OCI-LY7 (cell line): ENCODE data around the gene LRRC26. TPM values are rescaled to one million over a fixed set of nuclear protein-coding genes. Genes with fewer than 3 reads are reported as not detected.

Experiments
- BruUV-seq: library from RNA; stranded (reverse); fragments of 400-500 nt; replicated peaks from 2 replicates; lab custom pipeline; 2021; lab: Mats Ljungman, UMichigan
- CTCF ChIA-PET: fragments of 300-600 bp; sonication (Branson Sonifier 250); formaldehyde crosslinking; loops from one replicate; lab custom pipeline; 2022; ENCODE audit warnings: antibody characterized with exemption; ENCODE audit not compliant: unreplicated experiment; lab: Charles Lee
- POLR2A ChIA-PET: fragments of 300-600 bp; sonication (Branson Sonifier 250); formaldehyde crosslinking; loops from one replicate; lab custom pipeline; 2022; ENCODE audit warnings: antibody characterized with exemption; lab: Charles Lee
- DNase-seq: peaks from one replicate; pipeline ENCODE4 v3.0.0-alpha.2; 2015; ENCODE audit warnings: low spot score
- H2AFZ ChIP-seq: fragments of 200-600 bp; sonication (generic), shearing (Covaris generic); 2 replicates; pipeline ENCODE4 v1.6.1; 2014; ENCODE audit warnings: mild to moderate bottlenecking, antibody characterized with exemption, low read length, moderate library complexity
- H3K27ac ChIP-seq: fragments of 200-600 bp; sonication (generic); 2 replicates; pipeline ENCODE4 v1.5.1; 2014; ENCODE audit warnings: mixed run types, low read depth, mild to moderate bottlenecking, moderate library complexity, low read length, inconsistent platforms; ENCODE audit not compliant: poor library complexity, severe bottlenecking
- H3K36me3 ChIP-seq: fragments of 200-600 bp; sonication (generic); 2 replicates; pipeline ENCODE4 v1.6.1; 2014; ENCODE audit warnings: mild to moderate bottlenecking, antibody characterized with exemption, low read length, moderate library complexity, mixed read lengths; ENCODE audit not compliant: insufficient read depth
- H3K4me1 ChIP-seq: fragments of 200-600 bp; sonication (generic); 2 replicates; pipeline ENCODE4 v1.5.1; 2014; ENCODE audit warnings: mild to moderate bottlenecking, low read length; ENCODE audit not compliant: insufficient read depth, poor library complexity, severe bottlenecking
- H3K4me2 ChIP-seq: fragments of 200-600 bp; sonication (generic); 2 replicates; pipeline ENCODE4 v1.6.1; 2014; ENCODE audit warnings: mild to moderate bottlenecking, low read length
- H3K4me3 ChIP-seq: fragments of 200-600 bp; sonication (generic); 2 replicates; pipeline ENCODE4 v1.5.1; 2014; ENCODE audit warnings: mild to moderate bottlenecking, low read depth, low read length; ENCODE audit not compliant: poor library complexity, severe bottlenecking
- H3K79me2 ChIP-seq: fragments of 200-600 bp; sonication (generic); 2 replicates; pipeline ENCODE4 v1.6.1; 2016; ENCODE audit warnings: low read depth, mild to moderate bottlenecking, low read length, moderate library complexity, mixed read lengths; ENCODE audit not compliant: insufficient read depth
- H3K9me2 ChIP-seq: fragments of 200-600 bp; sonication (generic); 2 replicates; pipeline ENCODE4 v1.6.1; 2016; ENCODE audit warnings: mild to moderate bottlenecking, low read length, mixed read lengths; ENCODE audit not compliant: insufficient read depth
- H3K9me3 ChIP-seq: fragments of 200-600 bp; sonication (generic); 2 replicates; pipeline ENCODE4 v1.6.1; 2014; ENCODE audit warnings: mild to moderate bottlenecking, mixed run types, low read length, mixed read lengths
- H4K20me1 ChIP-seq: fragments of 200-600 bp; sonication (generic); 2 replicates; pipeline ENCODE4 v1.6.1; 2014; ENCODE audit warnings: mild to moderate bottlenecking, antibody characterized with exemption, low read length, moderate library complexity, mixed read lengths; ENCODE audit not compliant: insufficient read depth
- EZH2phosphoT487 ChIP-seq: fragments of 200-600 bp; sonication (generic); IDR thresholded peaks from 2 replicates; pipeline ENCODE4 v1.6.1; 2018; ENCODE audit warnings: low read depth, borderline replicate concordance, mild to moderate bottlenecking, mixed run types, antibody characterized with exemption, low read length, moderate library complexity, mixed read lengths
- intact Hi-C: fragments of 100-400 bp; cut with micrococcal nuclease; formaldehyde crosslinking; loops from one replicate; pipeline ENCODE4 v1.10.0; 2022; ENCODE audit not compliant: unreplicated experiment
- total RNA-seq, 2 experiments: library from RNA; depleted of rRNA in 1 of 2; stranded (reverse); fragments of >200 nt in 1 of 2; shearing (Covaris generic) in 1 of 2; gene quantifications; 2 replicates each; pipeline ENCODE4 v1.2.3, GENCODE V29; 2014 to 2022
- TF ChIP-seq, protein P1 (sequence below): fragments of 200-600 bp; sonication (generic); conservative IDR thresholded peaks from 2 replicates; pipeline ENCODE4 v1.5.1; 2014; ENCODE audit warnings: mild to moderate bottlenecking, antibody characterized with exemption, low read length, moderate library complexity, mixed read lengths

The LRRC26 gene
- total RNA-seq, 2 experiments from 2014 or later = not detected

DNA sequence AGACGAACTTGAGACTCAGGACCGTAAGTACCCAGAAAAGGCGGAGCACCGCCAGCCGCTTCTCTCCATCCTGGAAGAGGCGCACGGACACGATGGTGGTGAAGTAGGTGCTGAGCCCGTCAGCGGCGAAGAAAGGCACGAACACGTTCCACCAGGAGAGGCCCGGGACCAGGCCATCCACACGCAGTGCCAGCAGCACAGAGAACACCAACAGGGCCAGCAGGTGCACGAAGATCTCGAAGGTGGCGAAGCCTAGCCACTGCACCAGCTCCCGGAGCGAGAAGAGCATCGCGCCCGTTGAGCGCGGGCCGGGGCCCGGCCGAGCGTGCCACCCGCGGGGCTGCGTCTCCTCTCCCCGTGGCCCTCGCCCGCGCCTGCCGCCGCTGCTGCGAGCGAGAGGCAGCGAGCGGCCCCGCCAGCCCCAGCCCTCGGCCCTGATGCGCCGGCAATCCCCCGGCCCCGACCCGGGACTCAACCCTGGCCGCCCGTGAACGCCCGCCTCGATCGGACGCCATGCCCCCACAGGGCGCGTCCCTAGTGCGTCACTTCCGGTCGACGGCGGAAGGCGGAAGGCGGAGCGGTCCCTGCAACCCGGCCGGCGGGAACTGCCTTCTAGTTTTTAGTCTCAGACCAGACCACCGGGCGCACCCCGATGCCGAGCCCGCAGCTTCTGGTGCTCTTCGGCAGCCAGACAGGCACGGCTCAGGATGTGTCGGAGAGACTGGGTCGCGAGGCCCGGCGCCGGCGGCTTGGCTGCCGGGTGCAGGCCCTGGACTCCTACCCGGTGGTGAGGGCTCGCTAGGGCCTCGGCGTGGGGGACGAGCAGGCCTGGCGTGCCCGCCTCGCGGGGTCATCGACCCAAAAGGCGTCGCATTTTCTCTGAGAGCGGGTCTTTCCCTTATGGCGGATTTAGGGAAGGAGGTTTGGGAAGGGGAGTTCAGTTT lies 35.5 kb upstream of the LRRC26 start, which contains the start of the genes NDOR1 and TMEM203:
Gene NDOR1 (plus strand): TSS at position 575 of the 944 bp plus-strand sequence. CDS start 78 bp downstream, at position 653.
Gene TMEM203 (minus strand): TSS at position 523 of the 944 bp plus-strand sequence. CDS start 234 bp downstream, at position 289.
- Histone ChIP-seq H3K4me2 (peak within 1 kb of the TSS; percentile 97), H3K4me3 (peak within 1 kb of the TSS; percentile 92), H2AFZ (peak within 1 kb of the TSS; percentile 47; the same call in 1 of the 2 replicates), H3K9me2 (no peaks in the 10 kb centered on the region), H3K4me1 (peaks cover 44% of the 10 kb centered on the region), H4K20me1 (peaks cover 14% of the 10 kb centered on the region; the same call in 1 of the 2 replicates), H3K79me2 (peaks cover 62% of the 10 kb centered on the region), H3K36me3 (peaks cover 30% of the 10 kb centered on the region), H3K27ac (peak within 1 kb of the TSS; percentile 57), H3K9me3 (no peaks in the 10 kb centered on the region)
- intact Hi-C loops = no loop called here
- BruUV-seq = no TSS peak
- POLR2A ChIA-PET = interaction anchor here (0.9 to 1.5 kb wide), 5 partner anchors 11 to 74 kb away, joined by 3 to 4 read pairs (median 4); partner anchors contain the start of gene RNF208
- CTCF ChIA-PET = no interaction called here
- peak; percentile 91 for DNase-seq
- TF ChIP-seq, protein P1, sequence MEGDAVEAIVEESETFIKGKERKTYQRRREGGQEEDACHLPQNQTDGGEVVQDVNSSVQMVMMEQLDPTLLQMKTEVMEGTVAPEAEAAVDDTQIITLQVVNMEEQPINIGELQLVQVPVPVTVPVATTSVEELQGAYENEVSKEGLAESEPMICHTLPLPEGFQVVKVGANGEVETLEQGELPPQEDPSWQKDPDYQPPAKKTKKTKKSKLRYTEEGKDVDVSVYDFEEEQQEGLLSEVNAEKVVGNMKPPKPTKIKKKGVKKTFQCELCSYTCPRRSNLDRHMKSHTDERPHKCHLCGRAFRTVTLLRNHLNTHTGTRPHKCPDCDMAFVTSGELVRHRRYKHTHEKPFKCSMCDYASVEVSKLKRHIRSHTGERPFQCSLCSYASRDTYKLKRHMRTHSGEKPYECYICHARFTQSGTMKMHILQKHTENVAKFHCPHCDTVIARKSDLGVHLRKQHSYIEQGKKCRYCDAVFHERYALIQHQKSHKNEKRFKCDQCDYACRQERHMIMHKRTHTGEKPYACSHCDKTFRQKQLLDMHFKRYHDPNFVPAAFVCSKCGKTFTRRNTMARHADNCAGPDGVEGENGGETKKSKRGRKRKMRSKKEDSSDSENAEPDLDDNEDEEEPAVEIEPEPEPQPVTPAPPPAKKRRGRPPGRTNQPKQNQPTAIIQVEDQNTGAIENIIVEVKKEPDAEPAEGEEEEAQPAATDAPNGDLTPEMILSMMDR = no peak
- TF ChIP-seq EZH2phosphoT487 = no peak

- BruUV-seq = no TSS peak
- H2AFZ ChIP-seq = no peak overlapping the region
- H3K9me2 ChIP-seq = no peaks in the 10 kb centered on the region
- H3K4me3 ChIP-seq = peak overlapping the region; percentile 92
- H4K20me1 ChIP-seq = peaks cover 14% of the 10 kb centered on the region; the same call in 1 of the 2 replicates
- H3K4me2 ChIP-seq = peak overlapping the region; percentile 97
- H3K79me2 ChIP-seq = peaks cover 62% of the 10 kb centered on the region
- peaks cover 44% of the 10 kb centered on the region for H3K4me1 ChIP-seq
- H3K36me3 ChIP-seq = peaks cover 23% of the 10 kb centered on the region
- POLR2A ChIA-PET = interaction anchor here (0.9 to 1.5 kb wide), 5 partner anchors 11 to 73 kb away, joined by 3 to 4 read pairs (median 4); partner anchors contain the start of gene RNF208
- no peak for DNase-seq
- intact Hi-C loops = no loop called here
- peak overlapping the region; percentile 57 for H3K27ac ChIP-seq
- TF ChIP-seq, protein P1 = no peak
- no peak for TF ChIP-seq EZH2phosphoT487
- H3K9me3 ChIP-seq = no peaks in the 10 kb centered on the region
- CTCF ChIA-PET = no interaction called here
Measured at GRCh38 chr9:137204731-137205125, 34.9 kb upstream of the LRRC26 start.
